ENCODE measurements around the gene ARHGAP27. TPM values are rescaled to one million over a fixed set of nuclear protein-coding genes. Genes with fewer than 3 reads are reported as not detected.

ARHGAP27 gene
- total and polyA plus RNA-seq, 2 of the 13 experiments (the other 11 are each of a cell fraction or from before 2014, with no cell fraction given) = 15.5 to 18.9 TPM

DNA sequence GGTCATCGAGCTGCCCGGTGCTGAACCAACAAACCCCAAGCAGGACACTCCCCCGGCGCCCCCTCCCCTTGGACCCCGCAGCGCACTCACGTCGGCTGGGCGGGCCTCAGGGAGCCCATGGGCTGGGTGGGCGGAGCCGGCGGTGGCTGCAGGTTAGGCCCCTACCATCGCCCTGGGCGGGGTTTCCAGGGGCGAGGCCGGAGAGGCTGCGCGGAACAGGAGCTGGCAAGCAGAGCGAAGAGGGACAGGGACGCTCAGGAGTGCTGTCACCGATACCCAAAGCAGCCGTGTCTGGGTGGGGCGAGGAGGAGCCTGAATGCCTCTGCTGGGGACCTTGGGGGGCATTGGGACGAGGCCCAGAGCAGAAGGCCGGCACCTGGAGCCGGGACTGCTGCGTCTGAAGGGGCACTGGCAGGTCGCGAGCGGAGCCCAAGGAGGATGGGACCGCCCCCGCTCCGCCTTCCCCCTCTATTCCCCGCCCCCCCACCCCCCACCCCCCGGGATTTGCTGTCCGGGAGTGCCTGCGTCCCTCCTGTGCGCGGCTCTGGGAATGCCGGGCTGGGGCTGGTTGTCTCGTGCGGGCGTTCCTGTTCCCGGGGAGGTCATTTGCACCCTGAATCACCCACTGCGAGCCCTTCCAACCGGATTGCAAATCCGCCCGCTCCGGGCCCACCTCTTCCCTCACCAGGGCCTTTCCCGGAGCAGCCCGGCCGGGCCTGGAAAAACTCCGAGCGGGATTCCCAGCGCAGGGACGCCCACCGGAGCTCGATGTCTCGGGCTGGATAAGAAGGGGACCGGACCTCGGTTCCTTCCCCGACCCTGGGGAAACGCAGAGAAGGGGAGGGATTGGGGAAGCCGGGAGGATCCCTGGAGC, 902 bp downstream of the ARHGAP27 start (continued):
- TF ChIP-seq, protein P1, sequence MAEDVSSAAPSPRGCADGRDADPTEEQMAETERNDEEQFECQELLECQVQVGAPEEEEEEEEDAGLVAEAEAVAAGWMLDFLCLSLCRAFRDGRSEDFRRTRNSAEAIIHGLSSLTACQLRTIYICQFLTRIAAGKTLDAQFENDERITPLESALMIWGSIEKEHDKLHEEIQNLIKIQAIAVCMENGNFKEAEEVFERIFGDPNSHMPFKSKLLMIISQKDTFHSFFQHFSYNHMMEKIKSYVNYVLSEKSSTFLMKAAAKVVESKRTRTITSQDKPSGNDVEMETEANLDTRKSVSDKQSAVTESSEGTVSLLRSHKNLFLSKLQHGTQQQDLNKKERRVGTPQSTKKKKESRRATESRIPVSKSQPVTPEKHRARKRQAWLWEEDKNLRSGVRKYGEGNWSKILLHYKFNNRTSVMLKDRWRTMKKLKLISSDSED (CRISPR knock-in tag; IDR thresholded peaks at IDR 0.05) = no peak
- TF ChIP-seq ZNF160 (CRISPR knock-in tag; IDR thresholded peaks at IDR 0.05) (no peak), PATZ1 (CRISPR knock-in tag; IDR thresholded peaks at IDR 0.05) (peak; percentile 67), ETV5 (CRISPR knock-in tag; IDR thresholded peaks at IDR 0.05; ENCODE audit: borderline replicate concordance) (no peak; the same call in 1 of the 2 replicates), GABPA (IDR thresholded peaks at IDR 0.05; ENCODE audit: low read depth, low read length) (no peak), GABPA (CRISPR knock-in tag; IDR thresholded peaks at IDR 0.05; ENCODE audit: low read depth) (no peak), PRDM15 (CRISPR knock-in tag; IDR thresholded peaks at IDR 0.05) (no peak), ERF (CRISPR knock-in tag; IDR thresholded peaks at IDR 0.05) (peak; percentile 66), MLLT10 (CRISPR knock-in tag; IDR thresholded peaks at IDR 0.05) (no peak)
- TF ChIP-seq, protein P2, sequence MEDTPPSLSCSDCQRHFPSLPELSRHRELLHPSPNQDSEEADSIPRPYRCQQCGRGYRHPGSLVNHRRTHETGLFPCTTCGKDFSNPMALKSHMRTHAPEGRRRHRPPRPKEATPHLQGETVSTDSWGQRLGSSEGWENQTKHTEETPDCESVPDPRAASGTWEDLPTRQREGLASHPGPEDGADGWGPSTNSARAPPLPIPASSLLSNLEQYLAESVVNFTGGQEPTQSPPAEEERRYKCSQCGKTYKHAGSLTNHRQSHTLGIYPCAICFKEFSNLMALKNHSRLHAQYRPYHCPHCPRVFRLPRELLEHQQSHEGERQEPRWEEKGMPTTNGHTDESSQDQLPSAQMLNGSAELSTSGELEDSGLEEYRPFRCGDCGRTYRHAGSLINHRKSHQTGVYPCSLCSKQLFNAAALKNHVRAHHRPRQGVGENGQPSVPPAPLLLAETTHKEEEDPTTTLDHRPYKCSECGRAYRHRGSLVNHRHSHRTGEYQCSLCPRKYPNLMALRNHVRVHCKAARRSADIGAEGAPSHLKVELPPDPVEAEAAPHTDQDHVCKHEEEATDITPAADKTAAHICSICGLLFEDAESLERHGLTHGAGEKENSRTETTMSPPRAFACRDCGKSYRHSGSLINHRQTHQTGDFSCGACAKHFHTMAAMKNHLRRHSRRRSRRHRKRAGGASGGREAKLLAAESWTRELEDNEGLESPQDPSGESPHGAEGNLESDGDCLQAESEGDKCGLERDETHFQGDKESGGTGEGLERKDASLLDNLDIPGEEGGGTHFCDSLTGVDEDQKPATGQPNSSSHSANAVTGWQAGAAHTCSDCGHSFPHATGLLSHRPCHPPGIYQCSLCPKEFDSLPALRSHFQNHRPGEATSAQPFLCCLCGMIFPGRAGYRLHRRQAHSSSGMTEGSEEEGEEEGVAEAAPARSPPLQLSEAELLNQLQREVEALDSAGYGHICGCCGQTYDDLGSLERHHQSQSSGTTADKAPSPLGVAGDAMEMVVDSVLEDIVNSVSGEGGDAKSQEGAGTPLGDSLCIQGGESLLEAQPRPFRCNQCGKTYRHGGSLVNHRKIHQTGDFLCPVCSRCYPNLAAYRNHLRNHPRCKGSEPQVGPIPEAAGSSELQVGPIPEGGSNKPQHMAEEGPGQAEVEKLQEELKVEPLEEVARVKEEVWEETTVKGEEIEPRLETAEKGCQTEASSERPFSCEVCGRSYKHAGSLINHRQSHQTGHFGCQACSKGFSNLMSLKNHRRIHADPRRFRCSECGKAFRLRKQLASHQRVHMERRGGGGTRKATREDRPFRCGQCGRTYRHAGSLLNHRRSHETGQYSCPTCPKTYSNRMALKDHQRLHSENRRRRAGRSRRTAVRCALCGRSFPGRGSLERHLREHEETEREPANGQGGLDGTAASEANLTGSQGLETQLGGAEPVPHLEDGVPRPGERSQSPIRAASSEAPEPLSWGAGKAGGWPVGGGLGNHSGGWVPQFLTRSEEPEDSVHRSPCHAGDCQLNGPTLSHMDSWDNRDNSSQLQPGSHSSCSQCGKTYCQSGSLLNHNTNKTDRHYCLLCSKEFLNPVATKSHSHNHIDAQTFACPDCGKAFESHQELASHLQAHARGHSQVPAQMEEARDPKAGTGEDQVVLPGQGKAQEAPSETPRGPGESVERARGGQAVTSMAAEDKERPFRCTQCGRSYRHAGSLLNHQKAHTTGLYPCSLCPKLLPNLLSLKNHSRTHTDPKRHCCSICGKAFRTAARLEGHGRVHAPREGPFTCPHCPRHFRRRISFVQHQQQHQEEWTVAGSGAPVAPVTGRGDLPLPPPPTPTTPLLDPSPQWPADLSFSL (CRISPR knock-in tag; IDR thresholded peaks at IDR 0.05) = no peak
- TF ChIP-seq, protein P3, sequence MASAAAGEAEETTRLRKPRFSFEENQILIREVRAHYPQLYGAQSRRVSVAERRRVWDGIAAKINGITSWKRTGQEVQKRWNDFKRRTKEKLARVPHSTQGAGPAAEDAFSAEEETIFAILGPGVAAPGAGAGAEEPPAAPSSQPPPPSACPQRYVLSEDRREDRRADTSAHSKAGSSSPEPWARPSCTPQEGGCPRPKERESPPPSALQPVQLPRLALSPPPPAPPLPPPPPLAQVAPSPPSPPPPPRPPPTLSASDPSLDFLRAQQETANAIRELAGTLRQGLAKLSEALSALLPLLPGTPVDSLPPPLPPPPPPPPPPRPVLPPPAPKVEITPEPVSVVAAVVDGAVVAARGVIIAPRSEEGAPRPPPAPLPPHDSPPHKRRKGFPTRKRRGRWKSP (CRISPR knock-in tag; IDR thresholded peaks at IDR 0.05) = no peak

Measured in HepG2 (cell line).